Heart right ventricle (tissue), 16 donors: ENCODE measurements around the gene BACH1. TPM values are rescaled to one million over a fixed set of nuclear protein-coding genes. Genes with fewer than 3 reads are reported as not detected.

Experiments used
- ATAC-seq, 8 donors: fragments of 200-7000 bp; cut with Tn5 transposase; one replicate each; pipeline ENCODE4 v1.9.1; 2020; ENCODE audit warnings: mild to moderate bottlenecking in 8 of 8, moderate library complexity in 8 of 8, moderate number of reproducible peaks in 1 of 8
- DNase-seq, 2 donors: peaks; one replicate each; pipeline ENCODE4 v3.0.0-alpha.2; 2020
- H3K27ac ChIP-seq, 10 donors: fragments of 200-600 bp; sonication (generic) in 2 of 10; one replicate each; pipeline versions ENCODE4 v1.5.0 to v1.8.0; 2020 to 2022; ENCODE audit warnings: mild to moderate bottlenecking in 3 of 10
- H3K27me3 ChIP-seq, 7 donors: fragments of 200-600 bp; one replicate each; pipeline ENCODE4 v1.8.0; 2021 to 2022; ENCODE audit warnings: mild to moderate bottlenecking in 2 of 7
- H3K36me3 ChIP-seq, 9 donors: fragments of 200-600 bp; sonication (generic) in 1 of 9; one replicate each; pipeline versions ENCODE4 v1.5.0 to v1.8.0; 2020 to 2022; ENCODE audit warnings: mild to moderate bottlenecking in 2 of 9
- H3K4me1 ChIP-seq, 9 donors: fragments of 200-600 bp; sonication (generic) in 1 of 9; one replicate each; pipeline versions ENCODE4 v1.5.0 to v1.8.0; 2020 to 2022; ENCODE audit warnings: mild to moderate bottlenecking in 4 of 9
- H3K4me3 ChIP-seq, 10 donors: fragments of 200-600 bp; sonication (generic) in 2 of 10; one replicate each; pipeline versions ENCODE4 v1.5.0 to v1.8.0; 2020 to 2022; ENCODE audit warnings: mild to moderate bottlenecking in 7 of 10, moderate library complexity in 2 of 10
- H3K9me3 ChIP-seq, 11 donors: fragments of 200-600 bp in 10 of 11; sonication (generic) in 2 of 11; one replicate each; pipeline versions ENCODE4 v1.5.0 to v1.8.0; 2013 to 2022; ENCODE audit warnings: mild to moderate bottlenecking in 2 of 11, control low read depth in 1 of 11, moderate library complexity in 1 of 11
- CTCF ChIP-seq, 9 donors: fragments of 200-600 bp; sonication (generic) in 2 of 9; IDR thresholded peaks; one replicate each; pipeline versions ENCODE4 v1.5.0 to v1.8.0; 2021 to 2022; ENCODE audit warnings: antibody characterized with exemption in 9 of 9, mild to moderate bottlenecking in 5 of 9, moderate library complexity in 1 of 9
- WGBS, 2 donors: extraction: QIAGEN DNeasy Blood & Tissue Kit; methylation state at CpG; one replicate each; pipeline ENCODE4 v1.1.7; 2013; ENCODE audit warnings: inconsistent platforms in 1 of 2; 5-methylcytosine and 5-hydroxymethylcytosine counted together
- intact Hi-C, 10 donors: fragments of 100-400 bp; cut with DNase I; formaldehyde crosslinking; loops; one replicate each; pipeline versions ENCODE4 v1.11.1 to v1.14.2; 2022
- polyA plus RNA-seq, 2 donors: library from polyadenylated mRNA; stranded (reverse); fragments of 200-250 nt; gene quantifications; one replicate each; pipeline ENCODE4 v1.2.3, GENCODE V29; 2013
- total RNA-seq, 10 donors: library from RNA; stranded (reverse); fragmentation: NEBNext Ultra II Directional in 3 of 10; extraction: Animal tissue kit (Norgen Biotek cat#: 25700) in 3 of 10; gene quantifications; one replicate each; pipeline versions ENCODE4 v1.2.1 to v1.2.4, GENCODE V29; 2021 to 2023
- donor health status: Arrhythmogenic right ventricular cardiomyopathy.
- donor health status: ischemic (EF 13 %, LVEDD 7.1; RV severe dilation, severe dysfunction).
- donor health status: healthy with polysubstance abuse.
- donor health status: DM: no; HTN: yes; CAD: no.
- donor health status: DM: no; HTN: no; CAD: no.
- donor health status: ischemic (EF 25% LVEDD 6.9; RV normal size, moderate dysfunction).
- donor health status: ischemic (EF 25% LVEDD 5.7; RV mildly dilated, moderate dysfunction).
- donor health status: healthy.
- donor health status: DM: yes; HTN: yes; CAD: no.
- donor health status: Ischemic cardiomyopathy.
- donor health status: ischemic (EF 35%, LVEDD 5.7; RV mildly dilated, moderate dysfunction).
- donor health status: nonischemic (EF 11% LVEDD 7.7; RV severe dilation, severe dysfunction).
- donor health status: DM: yes; HTN: yes; CAD: no.
- donor health status: PGD.
- donor health status: ischemic (EF 29% LVEDD 5.4; RV normal size, mild dysfunction).
- donor health status: nonischemic (EF 23%, LVEDD 6.1; RV moderate dilation, normal function).

BACH1 gene
- total and polyA plus RNA-seq, 12 donors, result 2.7 to 78.7 (median 44.5) TPM

GRCh38 chr21:29333406-29333805 is 34.7 kb downstream of the BACH1 start:
- H3K4me3 ChIP-seq, result no peak overlapping the region
- peaks cover 0 to 70% (median 14%) of the 10 kb centered on the region in 9 donors for H3K4me1 ChIP-seq
- no peaks in the 10 kb centered on the region for H3K9me3 ChIP-seq
- H3K27me3 ChIP-seq, result no peaks in the 10 kb centered on the region
- no peak for TF ChIP-seq CTCF (IDR thresholded peaks at IDR 0.05)
- ATAC-seq (no peak), DNase-seq (no peak)
- WGBS, 2 donors, result 46 to 69% methylated on average over 1 of the region's 1 CpG
- peaks cover 0 to 76% (median 0%) of the 10 kb centered on the region in 9 donors for H3K36me3 ChIP-seq
- intact Hi-C loops, result no loop called here
- H3K27ac ChIP-seq, result peak overlapping the region in 1 of 10 donors; percentile 25

GRCh38 chr21:29334717-29335428 is 36.2 kb downstream of the BACH1 start:
- no peak overlapping the region for H3K4me3 ChIP-seq
- H3K4me1 ChIP-seq, result peaks cover 0 to 59% (median 14%) of the 10 kb centered on the region in 9 donors
- H3K9me3 ChIP-seq, result no peaks in the 10 kb centered on the region
- H3K27ac ChIP-seq, result peak overlapping the region in 1 of 10 donors; percentile 13
- H3K36me3 ChIP-seq, result peaks cover 0 to 73% (median 0%) of the 10 kb centered on the region in 9 donors
- H3K27me3 ChIP-seq, result no peaks in the 10 kb centered on the region
- WGBS, 2 donors, result 88 to 89% methylated on average over 11 of the region's 11 CpGs
- DNase-seq (no peak), ATAC-seq (no peak)
- no peak for TF ChIP-seq CTCF (IDR thresholded peaks at IDR 0.05)
- intact Hi-C loops, result loop anchor here in 1 of 10 donors (5.0 kb wide), 1 partner anchor 33 kb away; no protein-coding TSS in a partner anchor

GRCh38 chr21:29335720-29336119 is 37.0 kb downstream of the BACH1 start:
- WGBS, 2 donors, result 85 to 87% methylated on average over 3 of the region's 3 CpGs
- no peak overlapping the region for H3K4me3 ChIP-seq
- H3K4me1 ChIP-seq, result peaks cover 0 to 60% (median 17%) of the 10 kb centered on the region in 9 donors
- intact Hi-C loops, result loop anchor here in 1 of 10 donors (5.0 kb wide), 1 partner anchor 33 kb away; no protein-coding TSS in a partner anchor
- H3K36me3 ChIP-seq, result peaks cover 0 to 68% (median 0%) of the 10 kb centered on the region in 9 donors
- H3K27ac ChIP-seq, result no peak overlapping the region
- no peak for TF ChIP-seq CTCF (IDR thresholded peaks at IDR 0.05)
- no peaks in the 10 kb centered on the region for H3K9me3 ChIP-seq
- H3K27me3 ChIP-seq, result no peaks in the 10 kb centered on the region
- no peak for ATAC-seq
- no peak for DNase-seq

GRCh38 chr21:29338256-29338655 is 39.5 kb downstream of the BACH1 start:
- Histone ChIP-seq H3K4me1 (peaks cover 0 to 64% (median 29%) of the 10 kb centered on the region in 9 donors), H3K27me3 (no peaks in the 10 kb centered on the region), H3K9me3 (no peaks in the 10 kb centered on the region), H3K36me3 (peaks cover 0 to 60% (median 0%) of the 10 kb centered on the region in 9 donors), H3K4me3 (no peak overlapping the region), H3K27ac (no peak overlapping the region)
- intact Hi-C loops, result loop anchor here in 1 of 10 donors (5.0 kb wide), 1 partner anchor 36 kb away; no protein-coding TSS in a partner anchor
- no peak for TF ChIP-seq CTCF (IDR thresholded peaks at IDR 0.05)
- whole genome bisulfite sequencing, 2 donors, result 99 to 100% methylated on average over 4 of the region's 4 CpGs
- ATAC-seq (no peak), DNase-seq (no peak)
